Measurements from ENCODE around the gene TSPAN15. TPM values are rescaled to one million over a fixed set of nuclear protein-coding genes. Genes with fewer than 3 reads are reported as not detected.

The TSPAN15 gene
- total and polyA plus RNA-seq, 2 experiments from 2014 or later: 6.6 to 10.1 TPM

DNA sequence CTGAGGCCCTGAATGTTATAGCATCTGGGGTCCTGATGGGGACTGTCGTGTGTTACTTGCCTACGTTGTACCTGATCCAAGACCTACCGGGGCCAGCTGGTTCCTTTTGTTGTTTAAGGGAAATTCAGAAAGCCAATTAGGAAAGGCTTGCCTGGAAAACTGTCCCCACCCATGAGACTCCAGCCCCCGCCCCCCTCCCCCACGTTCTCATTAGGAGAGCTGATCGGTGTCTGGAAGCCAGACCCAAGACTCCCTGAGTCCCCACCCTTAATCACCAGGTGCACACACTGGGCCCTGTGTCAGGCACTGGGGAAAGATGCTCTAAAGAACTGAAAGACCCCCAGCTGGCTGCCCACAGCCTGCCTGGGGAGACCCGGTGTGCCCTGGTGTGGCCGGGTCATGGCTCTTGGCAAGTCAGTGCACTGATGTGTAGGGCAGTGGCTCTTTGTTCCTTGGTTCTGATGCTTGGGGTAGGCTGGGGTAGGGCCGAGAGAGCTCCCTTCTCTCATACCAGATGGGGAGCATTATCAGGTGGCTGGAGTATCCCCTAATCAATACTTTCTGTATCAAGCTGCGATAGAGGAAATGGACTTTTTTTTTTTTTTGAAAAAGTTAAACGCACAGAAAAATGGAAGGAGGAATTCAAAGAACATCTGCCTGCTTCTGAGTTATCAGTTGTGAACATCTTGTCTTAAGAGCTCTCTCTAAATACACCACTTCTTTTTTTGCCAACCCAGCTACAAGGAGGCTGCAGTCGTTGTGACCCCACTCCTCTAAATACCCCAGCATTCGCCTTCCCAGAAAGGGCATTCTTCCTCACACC is 16.9 kb downstream of the TSPAN15 start:
- Mint-ChIP-seq H3K4me3 (0 out of 3 replicates have a peak overlapping the region, but pooled peaks have one; percentile 4), H3K27ac (no peak overlapping the region), H3K4me1 (peaks cover 13% of the 10 kb centered on the region), H3K36me3 (ENCODE audit: low read depth) (no peaks in the 10 kb centered on the region), H3K27me3 (ENCODE audit: insufficient read depth, low read depth, poor library complexity) (peaks cover 6% of the 10 kb centered on the region), H3K9me3 (no peaks in the 10 kb centered on the region)
- H2AFZ ChIP-seq: no peak overlapping the region
- ATAC-seq: peak; percentile 29
- 0 out of 2 replicates have a peak overlapping the region, but pooled peaks have one; percentile 40 for H3K4me2 ChIP-seq
- H3K9me2 ChIP-seq (ENCODE audit: insufficient read depth): no peaks in the 10 kb centered on the region
- no peak overlapping the region for H3K27ac ChIP-seq (ENCODE audit: low read depth)
- H3K79me2 ChIP-seq (replicated peaks; ENCODE audit: insufficient read depth): no peaks in the 10 kb centered on the region
- no peaks in the 10 kb centered on the region for H3K36me3 ChIP-seq (ENCODE audit: insufficient read depth)
- H3K27me3 ChIP-seq (ENCODE audit: insufficient read depth): no peaks in the 10 kb centered on the region
- H4K20me1 ChIP-seq (replicated peaks; ENCODE audit: insufficient read depth): no peaks in the 10 kb centered on the region
- TF ChIP-seq JUNB (IDR thresholded peaks at IDR 0.05; ENCODE audit: unreplicated experiment): no peak
- TF ChIP-seq, protein P1, sequence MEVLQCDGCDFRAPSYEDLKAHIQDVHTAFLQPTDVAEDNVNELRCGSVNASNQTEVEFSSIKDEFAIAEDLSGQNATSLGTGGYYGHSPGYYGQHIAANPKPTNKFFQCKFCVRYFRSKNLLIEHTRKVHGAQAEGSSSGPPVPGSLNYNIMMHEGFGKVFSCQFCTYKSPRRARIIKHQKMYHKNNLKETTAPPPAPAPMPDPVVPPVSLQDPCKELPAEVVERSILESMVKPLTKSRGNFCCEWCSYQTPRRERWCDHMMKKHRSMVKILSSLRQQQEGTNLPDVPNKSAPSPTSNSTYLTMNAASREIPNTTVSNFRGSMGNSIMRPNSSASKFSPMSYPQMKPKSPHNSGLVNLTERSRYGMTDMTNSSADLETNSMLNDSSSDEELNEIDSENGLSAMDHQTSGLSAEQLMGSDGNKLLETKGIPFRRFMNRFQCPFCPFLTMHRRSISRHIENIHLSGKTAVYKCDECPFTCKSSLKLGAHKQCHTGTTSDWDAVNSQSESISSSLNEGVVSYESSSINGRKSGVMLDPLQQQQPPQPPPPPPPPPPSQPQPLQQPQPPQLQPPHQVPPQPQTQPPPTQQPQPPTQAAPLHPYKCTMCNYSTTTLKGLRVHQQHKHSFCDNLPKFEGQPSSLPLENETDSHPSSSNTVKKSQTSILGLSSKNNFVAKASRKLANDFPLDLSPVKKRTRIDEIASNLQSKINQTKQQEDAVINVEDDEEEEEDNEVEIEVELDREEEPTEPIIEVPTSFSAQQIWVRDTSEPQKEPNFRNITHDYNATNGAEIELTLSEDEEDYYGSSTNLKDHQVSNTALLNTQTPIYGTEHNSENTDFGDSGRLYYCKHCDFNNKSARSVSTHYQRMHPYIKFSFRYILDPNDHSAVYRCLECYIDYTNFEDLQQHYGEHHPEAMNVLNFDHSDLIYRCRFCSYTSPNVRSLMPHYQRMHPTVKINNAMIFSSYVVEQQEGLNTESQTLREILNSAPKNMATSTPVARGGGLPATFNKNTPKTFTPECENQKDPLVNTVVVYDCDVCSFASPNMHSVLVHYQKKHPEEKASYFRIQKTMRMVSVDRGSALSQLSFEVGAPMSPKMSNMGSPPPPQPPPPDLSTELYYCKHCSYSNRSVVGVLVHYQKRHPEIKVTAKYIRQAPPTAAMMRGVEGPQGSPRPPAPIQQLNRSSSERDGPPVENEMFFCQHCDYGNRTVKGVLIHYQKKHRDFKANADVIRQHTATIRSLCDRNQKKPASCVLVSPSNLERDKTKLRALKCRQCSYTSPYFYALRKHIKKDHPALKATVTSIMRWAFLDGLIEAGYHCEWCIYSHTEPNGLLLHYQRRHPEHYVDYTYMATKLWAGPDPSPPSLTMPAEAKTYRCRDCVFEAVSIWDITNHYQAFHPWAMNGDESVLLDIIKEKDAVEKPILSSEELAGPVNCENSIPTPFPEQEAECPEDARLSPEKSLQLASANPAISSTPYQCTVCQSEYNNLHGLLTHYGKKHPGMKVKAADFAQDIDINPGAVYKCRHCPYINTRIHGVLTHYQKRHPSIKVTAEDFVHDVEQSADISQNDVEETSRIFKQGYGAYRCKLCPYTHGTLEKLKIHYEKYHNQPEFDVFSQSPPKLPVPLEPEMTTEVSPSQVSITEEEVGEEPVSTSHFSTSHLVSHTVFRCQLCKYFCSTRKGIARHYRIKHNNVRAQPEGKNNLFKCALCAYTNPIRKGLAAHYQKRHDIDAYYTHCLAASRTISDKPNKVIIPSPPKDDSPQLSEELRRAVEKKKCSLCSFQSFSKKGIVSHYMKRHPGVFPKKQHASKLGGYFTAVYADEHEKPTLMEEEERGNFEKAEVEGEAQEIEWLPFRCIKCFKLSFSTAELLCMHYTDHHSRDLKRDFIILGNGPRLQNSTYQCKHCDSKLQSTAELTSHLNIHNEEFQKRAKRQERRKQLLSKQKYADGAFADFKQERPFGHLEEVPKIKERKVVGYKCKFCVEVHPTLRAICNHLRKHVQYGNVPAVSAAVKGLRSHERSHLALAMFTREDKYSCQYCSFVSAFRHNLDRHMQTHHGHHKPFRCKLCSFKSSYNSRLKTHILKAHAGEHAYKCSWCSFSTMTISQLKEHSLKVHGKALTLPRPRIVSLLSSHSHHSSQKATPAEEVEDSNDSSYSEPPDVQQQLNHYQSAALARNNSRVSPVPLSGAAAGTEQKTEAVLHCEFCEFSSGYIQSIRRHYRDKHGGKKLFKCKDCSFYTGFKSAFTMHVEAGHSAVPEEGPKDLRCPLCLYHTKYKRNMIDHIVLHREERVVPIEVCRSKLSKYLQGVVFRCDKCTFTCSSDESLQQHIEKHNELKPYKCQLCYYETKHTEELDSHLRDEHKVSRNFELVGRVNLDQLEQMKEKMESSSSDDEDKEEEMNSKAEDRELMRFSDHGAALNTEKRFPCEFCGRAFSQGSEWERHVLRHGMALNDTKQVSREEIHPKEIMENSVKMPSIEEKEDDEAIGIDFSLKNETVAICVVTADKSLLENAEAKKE (CRISPR knock-in tag; IDR thresholded peaks at IDR 0.05): no peak
- TF ChIP-seq ZNF114 (CRISPR knock-in tag; IDR thresholded peaks at IDR 0.05): no peak
- TF ChIP-seq, protein P2, sequence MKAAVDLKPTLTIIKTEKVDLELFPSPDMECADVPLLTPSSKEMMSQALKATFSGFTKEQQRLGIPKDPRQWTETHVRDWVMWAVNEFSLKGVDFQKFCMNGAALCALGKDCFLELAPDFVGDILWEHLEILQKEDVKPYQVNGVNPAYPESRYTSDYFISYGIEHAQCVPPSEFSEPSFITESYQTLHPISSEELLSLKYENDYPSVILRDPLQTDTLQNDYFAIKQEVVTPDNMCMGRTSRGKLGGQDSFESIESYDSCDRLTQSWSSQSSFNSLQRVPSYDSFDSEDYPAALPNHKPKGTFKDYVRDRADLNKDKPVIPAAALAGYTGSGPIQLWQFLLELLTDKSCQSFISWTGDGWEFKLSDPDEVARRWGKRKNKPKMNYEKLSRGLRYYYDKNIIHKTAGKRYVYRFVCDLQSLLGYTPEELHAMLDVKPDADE (IDR thresholded peaks at IDR 0.05): no peak
- TF ChIP-seq, protein P3, sequence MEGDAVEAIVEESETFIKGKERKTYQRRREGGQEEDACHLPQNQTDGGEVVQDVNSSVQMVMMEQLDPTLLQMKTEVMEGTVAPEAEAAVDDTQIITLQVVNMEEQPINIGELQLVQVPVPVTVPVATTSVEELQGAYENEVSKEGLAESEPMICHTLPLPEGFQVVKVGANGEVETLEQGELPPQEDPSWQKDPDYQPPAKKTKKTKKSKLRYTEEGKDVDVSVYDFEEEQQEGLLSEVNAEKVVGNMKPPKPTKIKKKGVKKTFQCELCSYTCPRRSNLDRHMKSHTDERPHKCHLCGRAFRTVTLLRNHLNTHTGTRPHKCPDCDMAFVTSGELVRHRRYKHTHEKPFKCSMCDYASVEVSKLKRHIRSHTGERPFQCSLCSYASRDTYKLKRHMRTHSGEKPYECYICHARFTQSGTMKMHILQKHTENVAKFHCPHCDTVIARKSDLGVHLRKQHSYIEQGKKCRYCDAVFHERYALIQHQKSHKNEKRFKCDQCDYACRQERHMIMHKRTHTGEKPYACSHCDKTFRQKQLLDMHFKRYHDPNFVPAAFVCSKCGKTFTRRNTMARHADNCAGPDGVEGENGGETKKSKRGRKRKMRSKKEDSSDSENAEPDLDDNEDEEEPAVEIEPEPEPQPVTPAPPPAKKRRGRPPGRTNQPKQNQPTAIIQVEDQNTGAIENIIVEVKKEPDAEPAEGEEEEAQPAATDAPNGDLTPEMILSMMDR (conservative IDR thresholded peaks at IDR 0.05; ENCODE audit: low read depth in 2 of 2): no peak
- TF ChIP-seq, protein P4, sequence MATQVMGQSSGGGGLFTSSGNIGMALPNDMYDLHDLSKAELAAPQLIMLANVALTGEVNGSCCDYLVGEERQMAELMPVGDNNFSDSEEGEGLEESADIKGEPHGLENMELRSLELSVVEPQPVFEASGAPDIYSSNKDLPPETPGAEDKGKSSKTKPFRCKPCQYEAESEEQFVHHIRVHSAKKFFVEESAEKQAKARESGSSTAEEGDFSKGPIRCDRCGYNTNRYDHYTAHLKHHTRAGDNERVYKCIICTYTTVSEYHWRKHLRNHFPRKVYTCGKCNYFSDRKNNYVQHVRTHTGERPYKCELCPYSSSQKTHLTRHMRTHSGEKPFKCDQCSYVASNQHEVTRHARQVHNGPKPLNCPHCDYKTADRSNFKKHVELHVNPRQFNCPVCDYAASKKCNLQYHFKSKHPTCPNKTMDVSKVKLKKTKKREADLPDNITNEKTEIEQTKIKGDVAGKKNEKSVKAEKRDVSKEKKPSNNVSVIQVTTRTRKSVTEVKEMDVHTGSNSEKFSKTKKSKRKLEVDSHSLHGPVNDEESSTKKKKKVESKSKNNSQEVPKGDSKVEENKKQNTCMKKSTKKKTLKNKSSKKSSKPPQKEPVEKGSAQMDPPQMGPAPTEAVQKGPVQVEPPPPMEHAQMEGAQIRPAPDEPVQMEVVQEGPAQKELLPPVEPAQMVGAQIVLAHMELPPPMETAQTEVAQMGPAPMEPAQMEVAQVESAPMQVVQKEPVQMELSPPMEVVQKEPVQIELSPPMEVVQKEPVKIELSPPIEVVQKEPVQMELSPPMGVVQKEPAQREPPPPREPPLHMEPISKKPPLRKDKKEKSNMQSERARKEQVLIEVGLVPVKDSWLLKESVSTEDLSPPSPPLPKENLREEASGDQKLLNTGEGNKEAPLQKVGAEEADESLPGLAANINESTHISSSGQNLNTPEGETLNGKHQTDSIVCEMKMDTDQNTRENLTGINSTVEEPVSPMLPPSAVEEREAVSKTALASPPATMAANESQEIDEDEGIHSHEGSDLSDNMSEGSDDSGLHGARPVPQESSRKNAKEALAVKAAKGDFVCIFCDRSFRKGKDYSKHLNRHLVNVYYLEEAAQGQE (IDR thresholded peaks at IDR 0.05; ENCODE audit: unreplicated experiment): no peak
- no peak for TF ChIP-seq STAT1 (IDR thresholded peaks at IDR 0.05; ENCODE audit: unreplicated experiment)
- no peak for TF ChIP-seq EZH2phosphoT487 (IDR thresholded peaks at IDR 0.05; ENCODE audit: unreplicated experiment)
- TF ChIP-seq EZH2 (IDR thresholded peaks at IDR 0.05; ENCODE audit: low read depth, unreplicated experiment): no peak
- no peak for TF ChIP-seq NANOG (IDR thresholded peaks at IDR 0.05; ENCODE audit: borderline replicate concordance)
- TF ChIP-seq POLR2AphosphoS5 (IDR thresholded peaks at IDR 0.05; ENCODE audit: low read depth): no peak
- TF ChIP-seq CREB1 (CRISPR knock-in tag; IDR thresholded peaks at IDR 0.05; ENCODE audit: low read depth): no peak
- TF ChIP-seq ZNF331 (CRISPR knock-in tag; IDR thresholded peaks at IDR 0.05; ENCODE audit: low read depth): no peak
- no peak overlapping the region for H3K4me3 ChIP-seq
- no peaks in the 10 kb centered on the region for H3F3A ChIP-seq (replicated peaks; ENCODE audit: low read depth)
- peak; percentile 12 for DNase-seq (ENCODE audit: low spot score)
- peaks cover 13% of the 10 kb centered on the region for H3K4me1 ChIP-seq (ENCODE audit: insufficient read depth)

Measured in GM23338 (cell line).